ENCODE results near the gene FN3K. TPM values are rescaled to one million over a fixed set of nuclear protein-coding genes. Genes with fewer than 3 reads are reported as not detected.

Gene FN3K
- polyA plus RNA-seq, 3 donors: 0.15 TPM; not detected in 2

- Histone ChIP-seq H3K4me3 (replicated peaks in 1 of 3; ENCODE audit: low read depth in 2 of 3, low read length in 3 of 3) (no peak overlapping the region), H3K4me1 (ENCODE audit: control insufficient read depth in 1 of 2, insufficient read depth in 2 of 2, low read length in 2 of 2) (peaks cover 5 to 7% of the 10 kb centered on the region in 2 donors), H3K27ac (ENCODE audit: low read depth in 1 of 2, low read length in 2 of 2) (no peak overlapping the region), H3K27me3 (ENCODE audit: control insufficient read depth in 2 of 2, insufficient read depth in 2 of 2, low read length in 2 of 2) (no peaks in the 10 kb centered on the region), H4K20me1 (ENCODE audit: insufficient read depth, low read length) (no peaks in the 10 kb centered on the region), H3K4me2 (replicated peaks; ENCODE audit: extremely low read depth, low read length, poor library complexity, severe bottlenecking) (no peak overlapping the region), H3K9ac (ENCODE audit: insufficient read depth, low read length, poor library complexity, severe bottlenecking) (no peak overlapping the region), H2AFZ (ENCODE audit: insufficient read depth, low read depth, low read length, poor library complexity, severe bottlenecking) (no peak overlapping the region), H3K79me2 (ENCODE audit: insufficient read depth, low read length) (peaks cover 9% of the 10 kb centered on the region), H3K36me3 (replicated peaks in 1 of 2; ENCODE audit: control insufficient read depth in 1 of 2, insufficient read depth in 2 of 2, low read length in 2 of 2) (peaks cover 50 to 51% of the 10 kb centered on the region in 2 donors), H3K9me3 (replicated peaks in 1 of 2; ENCODE audit: control insufficient read depth in 1 of 2, insufficient read depth in 1 of 2, low read length in 2 of 2) (no peaks in the 10 kb centered on the region)
- Mint-ChIP-seq H3K4me1 (peaks cover 7% of the 10 kb centered on the region), H3K4me3 (no peak overlapping the region), H3K36me3 (peaks cover 54 to 68% of the 10 kb centered on the region in 2 donors), H3K27me3 (ENCODE audit: low read depth in 3 of 3) (peaks cover 0 to 3% (median 2%) of the 10 kb centered on the region in 3 donors), H3K27ac (peak overlapping the region in 2 of 7 donors; percentile 44 to 54), H3K9me3 (no peaks in the 10 kb centered on the region)
- 93% methylated on average over 7 of the region's 19 CpGs for WGBS (ENCODE audit: insufficient coverage)
- TF ChIP-seq CTCF (IDR thresholded peaks at IDR 0.05): no peak
- DNase-seq: no peak
- intact Hi-C loops (cut with micrococcal nuclease): no loop called here
Observed at GRCh38 chr17:82722341-82723013, 12.9 kb upstream of the FN3K start.

- no peaks in the 10 kb centered on the region for H3K27me3 ChIP-seq (ENCODE audit: control insufficient read depth in 2 of 2, insufficient read depth in 2 of 2, low read length in 2 of 2)
- H3K9me3 Mint-ChIP-seq: no peaks in the 10 kb centered on the region
- no peak overlapping the region for H3K4me3 ChIP-seq (replicated peaks in 1 of 3; ENCODE audit: low read depth in 2 of 3, low read length in 3 of 3)
- H3K36me3 ChIP-seq (replicated peaks in 1 of 2; ENCODE audit: control insufficient read depth in 1 of 2, insufficient read depth in 2 of 2, low read length in 2 of 2): peaks cover 51 to 57% of the 10 kb centered on the region in 2 donors
- peaks cover 59 to 71% of the 10 kb centered on the region in 2 donors for H3K36me3 Mint-ChIP-seq
- H3K4me3 Mint-ChIP-seq: no peak overlapping the region
- H3K4me2 ChIP-seq (replicated peaks; ENCODE audit: extremely low read depth, low read length, poor library complexity, severe bottlenecking): no peak overlapping the region
- H3K4me1 ChIP-seq (ENCODE audit: control insufficient read depth in 1 of 2, insufficient read depth in 2 of 2, low read length in 2 of 2): no peaks in the 10 kb centered on the region
- peak overlapping the region in 1 of 7 donors; percentile 76 for H3K27ac Mint-ChIP-seq
- no peak for DNase-seq
- H3K9me3 ChIP-seq (replicated peaks in 1 of 2; ENCODE audit: control insufficient read depth in 1 of 2, insufficient read depth in 1 of 2, low read length in 2 of 2): no peaks in the 10 kb centered on the region
- no peak overlapping the region for H3K9ac ChIP-seq (ENCODE audit: insufficient read depth, low read length, poor library complexity, severe bottlenecking)
- no peak overlapping the region for H3K27ac ChIP-seq (ENCODE audit: low read depth in 1 of 2, low read length in 2 of 2)
- no peaks in the 10 kb centered on the region for H3K27me3 Mint-ChIP-seq (ENCODE audit: low read depth in 3 of 3)
- intact Hi-C loops (cut with micrococcal nuclease): no loop called here
- peaks cover under 1% of the 10 kb centered on the region for H3K79me2 ChIP-seq (ENCODE audit: insufficient read depth, low read length)
- WGBS (ENCODE audit: insufficient coverage): 96% methylated on average over 26 of the region's 26 CpGs
- TF ChIP-seq CTCF (IDR thresholded peaks at IDR 0.05): no peak
- H4K20me1 ChIP-seq (ENCODE audit: insufficient read depth, low read length): no peaks in the 10 kb centered on the region
- no peaks in the 10 kb centered on the region for H3K4me1 Mint-ChIP-seq
- no peak overlapping the region for H2AFZ ChIP-seq (ENCODE audit: insufficient read depth, low read depth, low read length, poor library complexity, severe bottlenecking)
Observed at GRCh38 chr17:82723169-82723807, 12.1 kb upstream of the FN3K start.
